HepG2 (cell line): Measurements from ENCODE around the gene ZSCAN26. TPM values are rescaled to one million over a fixed set of nuclear protein-coding genes. Genes with fewer than 3 reads are reported as not detected.

Experiments
- CSRNP1 ChIP-seq: sonication (generic); formaldehyde crosslinking; IDR thresholded peaks from 2 replicates; pipeline ENCODE4 v1.8.1; 2023; ENCODE audit warnings: mild to moderate bottlenecking, missing genetic modification reagents
- DBP ChIP-seq: sonication (generic); formaldehyde crosslinking; IDR thresholded peaks from 2 replicates; pipeline ENCODE4 v1.4.0; 2020; ENCODE audit warnings: missing genetic modification reagents; ENCODE audit errors: not compliant biosample characterization
- ELF4 ChIP-seq: sonication (generic); formaldehyde crosslinking; IDR thresholded peaks from 2 replicates; pipeline ENCODE4 v1.5.0; 2020; ENCODE audit warnings: missing genetic modification reagents, mild to moderate bottlenecking, moderate library complexity, borderline replicate concordance
- LRRFIP1 ChIP-seq: sonication (generic); formaldehyde crosslinking; conservative IDR thresholded peaks from 2 replicates; pipeline ENCODE4 v1.4.0; 2020; ENCODE audit warnings: missing genetic modification reagents
- MLXIP ChIP-seq: sonication (generic); formaldehyde crosslinking; IDR thresholded peaks from 2 replicates; pipeline ENCODE4 v1.9.0; 2021; ENCODE audit warnings: missing genetic modification reagents, borderline replicate concordance
- PRDM10 ChIP-seq: sonication (generic); formaldehyde crosslinking; IDR thresholded peaks from 2 replicates; pipeline ENCODE4 v1.4.0; 2020; ENCODE audit warnings: low read depth, missing genetic modification reagents
- THAP7 ChIP-seq: sonication (generic); formaldehyde crosslinking; IDR thresholded peaks from 2 replicates; pipeline ENCODE4 v1.8.1; 2023; ENCODE audit warnings: mild to moderate bottlenecking, missing genetic modification reagents
- ZBTB1 ChIP-seq: sonication (generic); formaldehyde crosslinking; IDR thresholded peaks from 2 replicates; pipeline ENCODE4 v1.4.0; 2020; ENCODE audit warnings: missing genetic modification reagents, borderline replicate concordance
- ZBTB44 ChIP-seq: sonication (generic); formaldehyde crosslinking; IDR thresholded peaks from 2 replicates; pipeline ENCODE4 v1.4.0; 2020; ENCODE audit warnings: missing genetic modification reagents
- ZNF737 ChIP-seq: sonication (generic); formaldehyde crosslinking; IDR thresholded peaks from 2 replicates; pipeline ENCODE4 v1.5.0; 2020; ENCODE audit warnings: missing genetic modification reagents, mild to moderate bottlenecking, borderline replicate concordance
- polyA plus RNA-seq, 8 experiments: library from polyadenylated mRNA; depleted of rRNA in 3 of 8; stranded (reverse) in 7 of 8; unstranded in 1 of 8; fragments of >200 nt; fragmentation: Illumina TruSeq in 4 of 8; extraction: Trizol in 4 of 8; gene quantifications; 2 replicates each; pipeline versions ENCODE4 v1.2.1 to v1.2.3, GENCODE V29; 2011 to 2016; ENCODE audit warnings: low read depth in 4 of 8, missing spikeins in 1 of 8, mixed read lengths in 1 of 8; ENCODE audit not compliant: insufficient read depth in 1 of 8
- total RNA-seq, 5 experiments: library from RNA; depleted of rRNA; stranded (reverse); fragments of >200 nt; fragmentation: Illumina TruSeq; extraction: Trizol; gene quantifications; 2 replicates each; pipeline ENCODE4 v1.2.3, GENCODE V29; 2016; ENCODE audit warnings: low read depth in 1 of 5

The ZSCAN26 gene
- total and polyA plus RNA-seq, 2 of the 13 experiments (the other 11 are each of a cell fraction or from before 2014, with no cell fraction given), result 12.0 to 15.6 TPM

- TF ChIP-seq MLXIP (CRISPR knock-in tag) (no peak; the same call in 1 of the 2 replicates), THAP7 (no peak), ZNF737 (CRISPR knock-in tag) (no peak), LRRFIP1 (CRISPR knock-in tag) (no peak), ZBTB1 (CRISPR knock-in tag) (no peak), PRDM10 (CRISPR knock-in tag) (no peak), DBP (CRISPR knock-in tag) (no peak), ZBTB44 (CRISPR knock-in tag) (0 out of 2 replicates have a peak, but pooled peaks have one; percentile 32), CSRNP1 (CRISPR knock-in tag) (peak; percentile 91), ELF4 (0 out of 2 replicates have a peak, but pooled peaks have one; percentile 26)
Measured at GRCh38 chr6:28218312-28219248, 48.4 kb upstream of the ZSCAN26 start (continued).
